OCI-LY3 (cell line): ENCODE results near the gene RACGAP1.

Experiments
- H2AFZ ChIP-seq: fragments of 200-600, 300-600 bp; shearing (Covaris generic); 2 replicates; pipeline ENCODE4 v1.6.0; 2014; ENCODE audit warnings: antibody characterized with exemption, low read depth, low read length
- H3K27ac ChIP-seq: fragments of 200-600, 300-600 bp; sonication (generic); 2 replicates; pipeline ENCODE4 v1.5.1; 2014; ENCODE audit warnings: mild to moderate bottlenecking, low read length, moderate library complexity, mixed read lengths
- H3K27me3 ChIP-seq: fragments of 200-600, 300-600 bp; sonication (generic); 2 replicates; pipeline ENCODE4 v1.6.1; 2014; ENCODE audit warnings: low read depth, low read length, mixed read lengths
- H3K36me3 ChIP-seq: fragments of 200-600, 300-600 bp; sonication (generic); replicated peaks from 2 replicates; pipeline ENCODE3; 2014; ENCODE audit warnings: low read depth, low read length, mixed read lengths
- H3K4me1 ChIP-seq: fragments of 300-600, 200-600 bp; sonication (generic); 2 replicates; pipeline ENCODE4 v1.6.1; 2014; ENCODE audit warnings: low read length, mixed read lengths
- H3K4me2 ChIP-seq: fragments of 200-600, 300-600 bp; sonication (generic); 2 replicates; pipeline ENCODE4 v1.6.1; 2014; ENCODE audit warnings: low read length, mixed read lengths
- H3K4me3 ChIP-seq: fragments of 300-600, 200-600 bp; sonication (generic); 2 replicates; pipeline ENCODE4 v1.5.1; 2014; ENCODE audit warnings: antibody characterized with exemption, mild to moderate bottlenecking, low read length, moderate library complexity
- H3K79me2 ChIP-seq: fragments of 300-600, 200-600 bp; shearing (Covaris generic); 2 replicates; pipeline ENCODE4 v1.6.1; 2014; ENCODE audit warnings: mild to moderate bottlenecking, low read length, mixed read lengths
- H3K9ac ChIP-seq: fragments of 300-600, 200-600 bp; shearing (Covaris generic); 2 replicates; pipeline ENCODE4 v1.6.0; 2014; ENCODE audit warnings: mild to moderate bottlenecking, low read length, moderate library complexity
- H3K9me3 ChIP-seq: fragments of 200-600, 300-600 bp; shearing (Covaris generic); 2 replicates; pipeline ENCODE4 v1.6.1; 2014; ENCODE audit warnings: low read length, mixed read lengths; ENCODE audit not compliant: insufficient read depth
- H4K20me1 ChIP-seq: fragments of 200-600, 300-600 bp; sonication (generic); 2 replicates; pipeline ENCODE4 v1.6.1; 2016; ENCODE audit warnings: low read length, mixed read lengths; ENCODE audit not compliant: insufficient read depth
- EZH2phosphoT487 ChIP-seq: fragments of 200-600 bp; shearing (Covaris generic); IDR thresholded peaks from 2 replicates; pipeline ENCODE4 v1.6.1; 2018; ENCODE audit warnings: antibody characterized with exemption, mixed run types, low read depth
- TF ChIP-seq, protein P1 (sequence below): fragments of 200-600, 300-600 bp; sonication (generic); IDR thresholded peaks from 2 replicates; pipeline ENCODE4 v1.5.1; 2014; ENCODE audit warnings: antibody characterized with exemption, low read length, low read depth

RACGAP1 gene

GRCh38 chr12:50061171-50061570 is 35.9 kb upstream of the RACGAP1 start:
- Histone ChIP-seq H3K9ac (no peak overlapping the region), H3K4me3 (no peak overlapping the region), H3K4me1 (peaks cover 14% of the 10 kb centered on the region), H3K27ac (no peak overlapping the region), H3K36me3 (no peaks in the 10 kb centered on the region), H3K27me3 (no peaks in the 10 kb centered on the region), H3K9me3 (no peaks in the 10 kb centered on the region), H2AFZ (no peak overlapping the region), H4K20me1 (no peaks in the 10 kb centered on the region), H3K4me2 (no peak overlapping the region), H3K79me2 (no peaks in the 10 kb centered on the region)
- TF ChIP-seq EZH2phosphoT487: no peak
- TF ChIP-seq, protein P1, sequence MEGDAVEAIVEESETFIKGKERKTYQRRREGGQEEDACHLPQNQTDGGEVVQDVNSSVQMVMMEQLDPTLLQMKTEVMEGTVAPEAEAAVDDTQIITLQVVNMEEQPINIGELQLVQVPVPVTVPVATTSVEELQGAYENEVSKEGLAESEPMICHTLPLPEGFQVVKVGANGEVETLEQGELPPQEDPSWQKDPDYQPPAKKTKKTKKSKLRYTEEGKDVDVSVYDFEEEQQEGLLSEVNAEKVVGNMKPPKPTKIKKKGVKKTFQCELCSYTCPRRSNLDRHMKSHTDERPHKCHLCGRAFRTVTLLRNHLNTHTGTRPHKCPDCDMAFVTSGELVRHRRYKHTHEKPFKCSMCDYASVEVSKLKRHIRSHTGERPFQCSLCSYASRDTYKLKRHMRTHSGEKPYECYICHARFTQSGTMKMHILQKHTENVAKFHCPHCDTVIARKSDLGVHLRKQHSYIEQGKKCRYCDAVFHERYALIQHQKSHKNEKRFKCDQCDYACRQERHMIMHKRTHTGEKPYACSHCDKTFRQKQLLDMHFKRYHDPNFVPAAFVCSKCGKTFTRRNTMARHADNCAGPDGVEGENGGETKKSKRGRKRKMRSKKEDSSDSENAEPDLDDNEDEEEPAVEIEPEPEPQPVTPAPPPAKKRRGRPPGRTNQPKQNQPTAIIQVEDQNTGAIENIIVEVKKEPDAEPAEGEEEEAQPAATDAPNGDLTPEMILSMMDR: no peak

- H3K9me3 ChIP-seq: no peaks in the 10 kb centered on the region
- TF ChIP-seq EZH2phosphoT487: no peak
- TF ChIP-seq, protein P1: no peak
- H4K20me1 ChIP-seq: no peaks in the 10 kb centered on the region
- no peaks in the 10 kb centered on the region for H3K79me2 ChIP-seq
- H2AFZ ChIP-seq: no peak overlapping the region
- no peak overlapping the region for H3K4me3 ChIP-seq
- peaks cover 17% of the 10 kb centered on the region for H3K4me1 ChIP-seq
- no peak overlapping the region for H3K27ac ChIP-seq
- H3K4me2 ChIP-seq: no peak overlapping the region
- H3K36me3 ChIP-seq: no peaks in the 10 kb centered on the region
- H3K27me3 ChIP-seq: no peaks in the 10 kb centered on the region
- H3K9ac ChIP-seq: no peak overlapping the region
Observed at GRCh38 chr12:50060120-50060468, 34.8 kb upstream of the RACGAP1 start.

GRCh38 chr12:50059440-50060119 is 34.3 kb upstream of the RACGAP1 start:
- no peaks in the 10 kb centered on the region for H3K36me3 ChIP-seq
- peaks cover 17% of the 10 kb centered on the region for H3K4me1 ChIP-seq
- H3K9me3 ChIP-seq: no peaks in the 10 kb centered on the region
- no peaks in the 10 kb centered on the region for H3K79me2 ChIP-seq
- H3K4me2 ChIP-seq: no peak overlapping the region
- no peak overlapping the region for H3K27ac ChIP-seq
- H3K4me3 ChIP-seq: no peak overlapping the region
- H3K27me3 ChIP-seq: no peaks in the 10 kb centered on the region
- H4K20me1 ChIP-seq: no peaks in the 10 kb centered on the region
- no peak overlapping the region for H3K9ac ChIP-seq
- TF ChIP-seq EZH2phosphoT487: no peak
- TF ChIP-seq, protein P1: no peak
- no peak overlapping the region for H2AFZ ChIP-seq

DNA sequence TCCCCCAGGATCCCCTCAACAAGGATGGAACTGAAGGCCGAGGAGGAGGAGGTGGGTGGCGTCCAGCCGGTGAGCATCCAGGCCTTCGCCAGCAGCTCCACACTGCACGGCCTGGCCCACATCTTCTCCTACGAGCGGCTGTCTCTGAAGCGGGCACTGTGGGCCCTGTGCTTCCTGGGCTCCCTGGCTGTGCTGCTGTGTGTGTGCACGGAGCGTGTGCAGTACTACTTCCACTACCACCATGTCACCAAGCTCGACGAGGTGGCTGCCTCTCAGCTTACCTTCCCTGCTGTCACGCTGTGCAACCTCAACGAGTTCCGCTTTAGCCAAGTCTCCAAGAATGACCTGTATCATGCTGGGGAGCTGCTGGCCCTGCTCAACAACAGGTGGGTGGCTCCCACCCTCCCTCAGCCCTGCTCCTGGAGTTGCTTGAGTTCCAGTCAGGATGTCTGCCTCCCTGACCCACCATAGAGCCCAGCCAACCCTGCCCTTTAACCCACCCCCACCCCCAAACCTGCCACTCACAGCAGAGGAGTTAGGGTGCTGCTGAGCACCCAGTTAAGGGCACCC is 33.5 kb upstream of the RACGAP1 start:
- no peak overlapping the region for H3K4me2 ChIP-seq
- no peaks in the 10 kb centered on the region for H3K9me3 ChIP-seq
- H3K27me3 ChIP-seq: no peaks in the 10 kb centered on the region
- no peak overlapping the region for H3K4me3 ChIP-seq
- H3K9ac ChIP-seq: no peak overlapping the region
- H4K20me1 ChIP-seq: no peaks in the 10 kb centered on the region
- no peak for TF ChIP-seq EZH2phosphoT487
- TF ChIP-seq, protein P1: no peak
- H3K4me1 ChIP-seq: peaks cover 17% of the 10 kb centered on the region
- H2AFZ ChIP-seq: no peak overlapping the region
- no peaks in the 10 kb centered on the region for H3K79me2 ChIP-seq
- no peaks in the 10 kb centered on the region for H3K36me3 ChIP-seq
- H3K27ac ChIP-seq: no peak overlapping the region
